ENCODE measurements around the gene KHDRBS2. TPM values are rescaled to one million over a fixed set of nuclear protein-coding genes. Genes with fewer than 3 reads are reported as not detected.

The KHDRBS2 gene
- total RNA-seq, 4 donors from 2014 or later: not detected

- no peaks in the 10 kb centered on the region for H3K27me3 ChIP-seq
- H3K27ac ChIP-seq: no peak overlapping the region
- no peaks in the 10 kb centered on the region for H3K36me3 ChIP-seq
- no peaks in the 10 kb centered on the region for H3K4me1 ChIP-seq
- H3K4me3 ChIP-seq: no peak overlapping the region
- 73 to 77% methylated on average over 3 of the region's 3 CpGs for WGBS, 2 donors
- no peak for TF ChIP-seq POLR2A (IDR thresholded peaks at IDR 0.05)
- TF ChIP-seq, protein P1, sequence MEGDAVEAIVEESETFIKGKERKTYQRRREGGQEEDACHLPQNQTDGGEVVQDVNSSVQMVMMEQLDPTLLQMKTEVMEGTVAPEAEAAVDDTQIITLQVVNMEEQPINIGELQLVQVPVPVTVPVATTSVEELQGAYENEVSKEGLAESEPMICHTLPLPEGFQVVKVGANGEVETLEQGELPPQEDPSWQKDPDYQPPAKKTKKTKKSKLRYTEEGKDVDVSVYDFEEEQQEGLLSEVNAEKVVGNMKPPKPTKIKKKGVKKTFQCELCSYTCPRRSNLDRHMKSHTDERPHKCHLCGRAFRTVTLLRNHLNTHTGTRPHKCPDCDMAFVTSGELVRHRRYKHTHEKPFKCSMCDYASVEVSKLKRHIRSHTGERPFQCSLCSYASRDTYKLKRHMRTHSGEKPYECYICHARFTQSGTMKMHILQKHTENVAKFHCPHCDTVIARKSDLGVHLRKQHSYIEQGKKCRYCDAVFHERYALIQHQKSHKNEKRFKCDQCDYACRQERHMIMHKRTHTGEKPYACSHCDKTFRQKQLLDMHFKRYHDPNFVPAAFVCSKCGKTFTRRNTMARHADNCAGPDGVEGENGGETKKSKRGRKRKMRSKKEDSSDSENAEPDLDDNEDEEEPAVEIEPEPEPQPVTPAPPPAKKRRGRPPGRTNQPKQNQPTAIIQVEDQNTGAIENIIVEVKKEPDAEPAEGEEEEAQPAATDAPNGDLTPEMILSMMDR (IDR thresholded peaks at IDR 0.05): no peak
- intact Hi-C loops (cut with DNase I): no loop called here
- no peak for DNase-seq
- H3K9me3 ChIP-seq: no peaks in the 10 kb centered on the region
Observed at GRCh38 chr6:62262283-62262682, 23.7 kb downstream of the KHDRBS2 start.

- no peak for DNase-seq
- H3K9me3 ChIP-seq: no peaks in the 10 kb centered on the region
- intact Hi-C loops (cut with DNase I): no loop called here
- no peak for TF ChIP-seq POLR2A (IDR thresholded peaks at IDR 0.05)
- TF ChIP-seq, protein P1 (IDR thresholded peaks at IDR 0.05): no peak
- H3K4me1 ChIP-seq: no peaks in the 10 kb centered on the region
- no peak overlapping the region for H3K4me3 ChIP-seq
- no peaks in the 10 kb centered on the region for H3K27me3 ChIP-seq
- H3K36me3 ChIP-seq: no peaks in the 10 kb centered on the region
- no peak overlapping the region for H3K27ac ChIP-seq
Observed at GRCh38 chr6:62246087-62246486, 39.9 kb downstream of the KHDRBS2 start.

- Histone ChIP-seq H3K27me3 (no peaks in the 10 kb centered on the region), H3K27ac (no peak overlapping the region), H3K9me3 (no peaks in the 10 kb centered on the region), H3K4me3 (no peak overlapping the region), H3K4me1 (no peaks in the 10 kb centered on the region), H3K36me3 (no peaks in the 10 kb centered on the region)
- no peak for TF ChIP-seq POLR2A (IDR thresholded peaks at IDR 0.05)
- TF ChIP-seq, protein P1 (IDR thresholded peaks at IDR 0.05): no peak
- no peak for DNase-seq
- WGBS, 2 donors: 80 to 91% methylated on average over 5 of the region's 5 CpGs
- intact Hi-C loops (cut with DNase I): no loop called here
Observed at GRCh38 chr6:62236784-62237183, 49.2 kb downstream of the KHDRBS2 start.

DNA sequence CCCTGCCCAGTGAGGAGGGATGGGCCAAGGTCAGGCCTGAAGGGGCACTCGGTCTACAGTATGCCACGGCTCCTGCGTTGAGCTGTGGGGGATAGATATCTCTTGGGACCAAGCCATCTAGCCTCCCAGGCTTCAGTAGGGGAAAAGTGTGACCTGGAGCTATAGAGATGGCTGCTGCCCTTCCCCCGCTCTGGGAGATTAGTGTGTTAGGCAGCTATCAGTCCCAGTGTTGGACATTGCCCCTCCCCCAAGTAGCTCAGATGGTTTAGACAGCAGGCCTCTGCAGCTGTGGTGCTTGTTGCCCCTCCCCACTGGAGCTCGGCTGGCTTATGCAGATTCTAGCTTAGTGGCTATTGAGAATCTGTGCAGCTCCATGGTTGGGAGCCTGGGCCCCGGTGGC, 56.8 kb downstream of the KHDRBS2 start:
- no peak overlapping the region for H3K27ac ChIP-seq
- no peaks in the 10 kb centered on the region for H3K36me3 ChIP-seq
- no peaks in the 10 kb centered on the region for H3K27me3 ChIP-seq
- H3K4me1 ChIP-seq: no peaks in the 10 kb centered on the region
- H3K9me3 ChIP-seq: peaks cover 0 to 18% (median 11%) of the 10 kb centered on the region in 3 donors
- TF ChIP-seq, protein P1 (IDR thresholded peaks at IDR 0.05): no peak
- no peak for TF ChIP-seq POLR2A (IDR thresholded peaks at IDR 0.05)
- no peak overlapping the region for H3K4me3 ChIP-seq
- 60 to 85% methylated on average over 1 to 3 of the region's 6 CpGs for WGBS, 2 donors
- intact Hi-C loops (cut with DNase I): no loop called here
- DNase-seq: no peak

GRCh38 chr6:62217866-62218265, 68.2 kb downstream of the KHDRBS2 start:
- Histone ChIP-seq H3K9me3 (peaks cover 0 to 5% (median 2%) of the 10 kb centered on the region in 3 donors), H3K27me3 (no peaks in the 10 kb centered on the region), H3K4me3 (no peak overlapping the region), H3K4me1 (no peaks in the 10 kb centered on the region), H3K27ac (no peak overlapping the region), H3K36me3 (no peaks in the 10 kb centered on the region)
- intact Hi-C loops (cut with DNase I): no loop called here
- TF ChIP-seq, protein P1 (IDR thresholded peaks at IDR 0.05): no peak
- no peak for TF ChIP-seq POLR2A (IDR thresholded peaks at IDR 0.05)
- no peak for DNase-seq
- WGBS, 2 donors: 70 to 76% methylated on average over 4 of the region's 4 CpGs
